ENCODE results near the gene NBPF3. TPM values are rescaled to one million over a fixed set of nuclear protein-coding genes. Genes with fewer than 3 reads are reported as not detected.

The NBPF3 gene
- total and polyA plus RNA-seq, 2 donors from 2014 or later = 5.5 to 12.0 TPM

DNA sequence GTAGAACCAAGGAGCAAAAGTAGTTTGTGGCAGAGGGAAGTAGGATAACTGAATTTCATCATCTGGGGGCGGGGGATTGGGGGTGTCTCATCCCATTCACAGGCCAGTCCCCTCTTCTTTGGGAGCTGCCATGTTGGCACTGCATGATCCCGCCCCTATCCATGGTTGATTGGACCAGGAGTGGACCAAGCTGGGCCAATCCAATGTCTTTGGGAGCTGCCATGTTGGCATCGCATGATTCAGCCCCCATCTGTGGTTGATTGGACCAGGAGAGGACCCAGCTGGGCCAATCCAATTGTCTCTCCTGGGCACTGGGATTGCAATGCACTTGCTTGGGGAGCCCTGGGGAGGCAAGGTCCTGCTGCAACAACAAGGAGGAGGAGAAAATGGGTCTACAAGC is 56.9 kb downstream of the NBPF3 start:
- no peaks in the 10 kb centered on the region for H3K36me3 ChIP-seq (ENCODE audit: control insufficient read depth in 2 of 3, insufficient read depth in 3 of 3, low read length in 3 of 3)
- intact Hi-C loops (cut with DNase I) = no loop called here
- H3K9me3 ChIP-seq (ENCODE audit: control insufficient read depth in 2 of 3, insufficient read depth in 1 of 3, low read length in 3 of 3) = no peaks in the 10 kb centered on the region
- H3K9ac ChIP-seq (ENCODE audit: low read length in 3 of 3) = no peak overlapping the region
- no peak overlapping the region for H3K4me3 ChIP-seq (ENCODE audit: low read length in 3 of 3)
- DNase-seq (no peak), FAIRE-seq (no peak)
- no peak overlapping the region for H3K27ac ChIP-seq (ENCODE audit: low read depth in 2 of 2, low read length in 2 of 2)
- TF ChIP-seq, protein P1, sequence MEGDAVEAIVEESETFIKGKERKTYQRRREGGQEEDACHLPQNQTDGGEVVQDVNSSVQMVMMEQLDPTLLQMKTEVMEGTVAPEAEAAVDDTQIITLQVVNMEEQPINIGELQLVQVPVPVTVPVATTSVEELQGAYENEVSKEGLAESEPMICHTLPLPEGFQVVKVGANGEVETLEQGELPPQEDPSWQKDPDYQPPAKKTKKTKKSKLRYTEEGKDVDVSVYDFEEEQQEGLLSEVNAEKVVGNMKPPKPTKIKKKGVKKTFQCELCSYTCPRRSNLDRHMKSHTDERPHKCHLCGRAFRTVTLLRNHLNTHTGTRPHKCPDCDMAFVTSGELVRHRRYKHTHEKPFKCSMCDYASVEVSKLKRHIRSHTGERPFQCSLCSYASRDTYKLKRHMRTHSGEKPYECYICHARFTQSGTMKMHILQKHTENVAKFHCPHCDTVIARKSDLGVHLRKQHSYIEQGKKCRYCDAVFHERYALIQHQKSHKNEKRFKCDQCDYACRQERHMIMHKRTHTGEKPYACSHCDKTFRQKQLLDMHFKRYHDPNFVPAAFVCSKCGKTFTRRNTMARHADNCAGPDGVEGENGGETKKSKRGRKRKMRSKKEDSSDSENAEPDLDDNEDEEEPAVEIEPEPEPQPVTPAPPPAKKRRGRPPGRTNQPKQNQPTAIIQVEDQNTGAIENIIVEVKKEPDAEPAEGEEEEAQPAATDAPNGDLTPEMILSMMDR (IDR thresholded peaks at IDR 0.05; ENCODE audit: borderline replicate concordance, extremely low read depth, insufficient read depth) = no peak
- peaks cover 0 to 4% (median 0%) of the 10 kb centered on the region in 3 donors for H3K4me1 ChIP-seq (ENCODE audit: control insufficient read depth in 2 of 3, insufficient read depth in 2 of 3, low read depth in 1 of 3, low read length in 3 of 3)
- no peaks in the 10 kb centered on the region for H3K27me3 ChIP-seq (ENCODE audit: control insufficient read depth, insufficient read depth, low read length)

DNA sequence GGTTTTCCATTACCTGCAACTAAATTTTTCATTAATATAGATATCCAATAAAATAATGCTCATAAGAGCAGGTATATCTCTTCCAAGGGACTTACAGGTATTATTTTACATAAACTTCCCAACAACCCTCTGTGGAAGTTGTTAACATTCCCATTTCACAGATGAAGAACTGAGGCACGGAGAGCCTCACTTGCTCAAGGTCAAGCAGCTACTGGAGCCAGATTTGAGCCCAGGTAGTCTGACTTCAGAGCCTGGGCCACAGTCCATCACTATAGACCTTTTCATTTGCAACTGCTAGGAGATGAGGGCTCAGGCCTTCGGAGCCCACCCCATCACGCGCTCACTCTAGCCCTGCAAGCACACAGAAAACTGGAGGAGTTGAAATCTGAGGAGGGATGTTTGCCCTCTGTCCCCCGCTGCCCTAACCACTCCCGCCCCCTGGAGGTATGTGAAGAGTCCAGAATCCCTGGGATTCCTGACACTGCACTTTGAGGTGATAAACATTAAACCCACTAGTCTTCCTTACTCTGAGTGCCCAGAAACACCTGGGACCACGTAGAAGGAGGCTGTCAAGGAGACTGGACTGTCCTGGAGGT is 57.6 kb downstream of the NBPF3 start:
- intact Hi-C loops (cut with DNase I) = no loop called here
- H3K9me3 ChIP-seq (ENCODE audit: control insufficient read depth in 2 of 3, insufficient read depth in 1 of 3, low read length in 3 of 3) = no peaks in the 10 kb centered on the region
- H3K27me3 ChIP-seq (ENCODE audit: control insufficient read depth, insufficient read depth, low read length) = no peaks in the 10 kb centered on the region
- no peak overlapping the region for H3K9ac ChIP-seq (ENCODE audit: low read length in 3 of 3)
- no peaks in the 10 kb centered on the region for H3K36me3 ChIP-seq (ENCODE audit: control insufficient read depth in 2 of 3, insufficient read depth in 3 of 3, low read length in 3 of 3)
- H3K4me3 ChIP-seq (ENCODE audit: low read length in 3 of 3) = no peak overlapping the region
- H3K4me1 ChIP-seq (ENCODE audit: control insufficient read depth in 2 of 3, insufficient read depth in 2 of 3, low read depth in 1 of 3, low read length in 3 of 3) = peaks cover 0 to 4% (median 0%) of the 10 kb centered on the region in 3 donors
- FAIRE-seq (no peak), DNase-seq (peak in 4 of 5 donors; percentile 78 to 91 (median 84))
- peak overlapping the region in 1 of 2 donors; percentile 25 for H3K27ac ChIP-seq (ENCODE audit: low read depth in 2 of 2, low read length in 2 of 2)
- TF ChIP-seq, protein P1 (IDR thresholded peaks at IDR 0.05; ENCODE audit: borderline replicate concordance, extremely low read depth, insufficient read depth) = no peak

DNA sequence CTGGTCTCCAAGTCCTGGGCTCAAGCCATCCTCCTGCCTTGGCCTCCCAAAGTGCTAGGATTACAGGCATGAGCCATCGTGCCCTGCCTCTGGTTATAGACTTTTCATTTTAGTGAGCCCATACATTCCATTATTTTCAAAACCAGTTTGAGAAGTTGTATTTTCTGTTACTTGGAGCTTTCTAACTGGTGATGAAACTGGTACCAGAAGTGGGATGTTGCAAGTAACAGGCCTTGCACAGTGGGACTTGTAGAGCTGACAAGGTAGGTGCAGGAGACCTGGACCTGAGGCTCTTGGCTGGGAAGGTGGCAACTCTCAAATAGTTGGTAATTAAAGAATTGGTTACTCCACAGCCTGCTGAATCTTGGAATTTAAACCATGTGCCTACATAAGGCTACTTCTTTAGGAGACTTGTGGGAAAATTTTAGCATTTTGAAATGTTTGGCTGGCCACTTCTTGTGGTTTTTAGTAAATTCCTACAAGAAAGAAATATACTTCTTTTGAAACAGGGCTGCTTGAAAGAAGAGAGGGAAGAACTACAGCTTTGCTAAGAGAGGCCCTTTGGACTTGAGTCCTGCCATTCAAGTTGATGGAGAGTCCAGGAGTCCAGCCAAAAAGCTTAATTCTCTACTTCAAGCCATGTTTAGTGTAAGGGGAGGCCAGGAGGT is 59.5 kb downstream of the NBPF3 start:
- intact Hi-C loops (cut with DNase I) = no loop called here
- no peaks in the 10 kb centered on the region for H3K36me3 ChIP-seq (ENCODE audit: control insufficient read depth in 2 of 3, insufficient read depth in 3 of 3, low read length in 3 of 3)
- no peak overlapping the region for H3K4me3 ChIP-seq (ENCODE audit: low read length in 3 of 3)
- FAIRE-seq = no peak
- no peak overlapping the region for H3K27ac ChIP-seq (ENCODE audit: low read depth in 2 of 2, low read length in 2 of 2)
- H3K9me3 ChIP-seq (ENCODE audit: control insufficient read depth in 2 of 3, insufficient read depth in 1 of 3, low read length in 3 of 3) = no peaks in the 10 kb centered on the region
- H3K9ac ChIP-seq (ENCODE audit: low read length in 3 of 3) = no peak overlapping the region
- TF ChIP-seq, protein P1 (IDR thresholded peaks at IDR 0.05; ENCODE audit: borderline replicate concordance, extremely low read depth, insufficient read depth) = no peak
- no peaks in the 10 kb centered on the region for H3K27me3 ChIP-seq (ENCODE audit: control insufficient read depth, insufficient read depth, low read length)
- H3K4me1 ChIP-seq (ENCODE audit: control insufficient read depth in 2 of 3, insufficient read depth in 2 of 3, low read depth in 1 of 3, low read length in 3 of 3) = peaks cover 0 to 4% (median 0%) of the 10 kb centered on the region in 3 donors
- peak in 1 of 5 donors; percentile 26 for DNase-seq

Measured in kidney (tissue), 14 donors.